HG03457 (cell line): Measurements from ENCODE around the gene GUCY1A1.

Experiments
- ATAC-seq: cut with Tn5 transposase; IDR thresholded peaks from one replicate; pipeline ENCODE4 v1.9.1; 2021; ENCODE audit warnings: moderate number of reproducible peaks; ENCODE audit not compliant: unreplicated experiment

The GUCY1A1 gene

DNA sequence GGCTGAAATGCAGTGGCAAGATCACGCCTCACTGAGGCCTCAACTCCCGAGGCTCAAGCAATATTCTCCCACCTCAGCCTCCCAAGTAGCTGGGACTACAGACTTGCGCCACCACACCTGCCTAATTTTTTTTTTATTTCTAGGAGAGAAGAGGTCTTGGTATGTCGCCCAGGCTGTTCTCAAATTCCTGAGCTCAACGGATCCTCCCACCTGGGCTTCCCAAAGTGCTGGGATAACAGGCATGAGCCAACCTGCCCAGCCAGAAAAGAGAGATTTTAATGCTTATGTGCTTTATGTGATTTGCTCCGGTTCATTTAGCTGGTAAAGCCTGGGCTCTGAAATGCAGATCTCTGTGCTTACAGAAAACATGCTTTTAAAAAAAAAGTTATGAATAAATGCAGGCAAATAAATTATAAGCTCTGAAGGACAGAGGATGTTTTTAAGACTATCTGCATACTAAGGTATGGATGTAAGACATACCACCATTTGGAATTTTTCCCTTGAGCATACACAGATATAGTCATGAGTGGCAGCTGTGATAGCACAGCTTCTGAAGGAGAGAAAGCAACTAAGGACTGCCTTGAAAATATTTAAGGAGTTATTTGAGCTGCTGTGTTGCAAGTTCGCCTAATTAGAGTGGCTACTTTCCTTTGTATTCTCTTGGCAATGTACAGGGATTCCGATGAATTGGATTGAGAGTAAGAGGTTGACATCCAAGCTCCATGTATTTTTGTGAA lies 106.0 kb downstream of the GUCY1A1 start:
- no peak for ATAC-seq

DNA sequence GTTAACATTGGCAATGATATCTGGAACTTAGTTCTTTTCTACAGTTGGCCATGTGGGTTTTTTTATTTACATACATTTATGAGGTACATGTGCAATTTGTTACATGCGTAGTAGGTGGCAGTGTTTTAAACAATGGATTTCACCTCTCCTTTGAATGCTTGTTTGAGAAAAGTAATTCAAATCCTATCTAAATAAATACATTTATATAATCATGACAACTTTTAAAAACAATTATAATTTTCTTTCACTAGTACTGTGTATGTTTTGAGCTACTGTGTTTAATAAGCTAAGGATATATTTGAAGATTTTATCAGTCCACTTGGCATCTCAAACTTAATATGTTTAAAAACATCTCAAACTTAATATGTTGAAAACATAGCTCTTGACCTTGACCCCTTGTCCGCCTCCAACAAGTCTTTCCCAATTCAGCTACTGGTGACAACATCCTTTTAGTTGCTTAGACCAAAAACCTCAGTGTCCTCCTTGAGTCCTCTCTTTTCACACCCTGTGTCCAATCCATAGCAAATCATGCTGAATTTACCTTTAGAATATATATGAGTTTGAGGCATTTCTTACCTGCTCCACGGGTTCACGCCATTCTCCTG lies 106.7 kb downstream of the GUCY1A1 start:
- no peak for ATAC-seq

GRCh38 chr4:155774033-155774432 lies 107.4 kb downstream of the GUCY1A1 start:
- no peak for ATAC-seq

DNA sequence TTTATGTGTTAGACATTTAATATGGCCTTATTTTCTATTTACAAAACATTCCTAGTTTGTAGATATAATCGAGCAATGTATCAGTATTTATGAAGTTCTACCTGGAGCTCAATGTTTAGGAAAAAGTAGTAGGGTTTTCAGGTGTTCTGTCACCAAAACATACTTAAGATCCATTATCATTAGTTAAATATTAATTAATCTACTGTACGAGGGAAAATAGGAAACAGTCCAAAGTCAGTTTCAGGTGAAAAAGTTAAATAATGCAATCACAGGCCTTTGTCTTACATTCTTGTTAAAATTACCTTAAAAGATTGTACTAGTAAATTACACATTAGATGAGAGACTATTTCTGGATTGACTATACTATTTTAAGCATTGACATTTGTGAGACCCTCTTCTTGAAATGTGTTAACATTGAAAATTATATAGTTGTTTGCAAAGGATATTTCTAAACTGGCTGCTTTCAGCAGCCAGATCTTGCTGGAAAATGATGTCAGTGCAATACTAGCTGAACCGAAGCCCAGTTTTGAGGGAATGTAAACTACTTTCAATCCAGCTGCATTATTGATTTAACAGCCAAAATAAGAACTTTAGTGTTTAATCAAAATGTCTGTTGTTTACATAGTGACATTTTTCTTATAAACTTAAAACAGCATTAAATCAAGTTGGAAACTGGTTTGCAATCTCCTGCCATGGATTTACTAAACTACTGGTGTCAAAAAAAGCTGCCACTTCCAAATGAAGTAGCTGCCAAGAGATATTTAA lies 111.5 kb downstream of the GUCY1A1 start:
- no peak for ATAC-seq

DNA sequence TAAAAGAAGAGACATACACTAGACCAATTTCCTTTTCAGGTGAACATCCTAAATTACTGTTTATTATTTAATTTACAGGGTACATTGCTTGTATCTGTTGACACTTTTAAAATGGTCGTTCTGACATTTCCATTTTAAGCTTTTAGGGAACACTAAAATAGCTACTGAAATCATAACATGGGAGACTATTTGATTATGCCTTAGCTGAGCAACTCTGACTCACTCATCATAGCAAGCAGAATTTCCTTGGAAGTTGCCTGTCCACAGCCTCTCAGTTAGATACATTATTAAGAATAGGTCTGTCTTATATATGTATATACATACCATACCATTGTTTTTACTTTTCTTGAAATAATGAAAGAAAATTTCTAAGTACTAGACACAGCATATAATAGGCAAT lies 114.1 kb downstream of the GUCY1A1 start:
- ATAC-seq = no peak

DNA sequence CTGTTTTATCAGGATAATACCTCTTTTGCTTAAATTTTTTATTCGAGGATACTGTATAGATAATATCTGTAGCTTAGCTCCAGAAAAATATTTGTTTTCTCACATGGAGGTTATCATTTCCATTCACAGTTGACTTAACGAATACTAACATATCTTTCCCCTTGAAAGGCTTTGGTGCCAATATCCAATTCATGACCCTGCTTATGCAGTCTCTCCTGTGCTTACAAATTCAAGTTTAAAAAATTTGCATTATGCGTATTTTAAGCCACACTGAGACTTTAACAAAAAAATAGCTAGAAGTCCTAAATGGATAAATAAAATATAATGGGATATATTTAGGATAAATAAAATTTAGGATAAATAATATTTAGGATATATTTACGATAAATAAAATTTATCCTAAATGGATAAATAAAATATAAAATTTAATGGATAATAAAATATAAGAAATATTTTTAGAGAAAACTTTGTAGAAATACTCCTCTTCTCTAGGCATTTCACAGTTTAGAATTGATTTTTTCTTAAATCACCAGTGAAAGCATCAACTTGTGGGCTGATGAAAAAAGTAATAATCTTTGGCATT lies 114.7 kb downstream of the GUCY1A1 start:
- ATAC-seq = no peak
